ENCODE measurements around the gene NCBP2L.

DNA sequence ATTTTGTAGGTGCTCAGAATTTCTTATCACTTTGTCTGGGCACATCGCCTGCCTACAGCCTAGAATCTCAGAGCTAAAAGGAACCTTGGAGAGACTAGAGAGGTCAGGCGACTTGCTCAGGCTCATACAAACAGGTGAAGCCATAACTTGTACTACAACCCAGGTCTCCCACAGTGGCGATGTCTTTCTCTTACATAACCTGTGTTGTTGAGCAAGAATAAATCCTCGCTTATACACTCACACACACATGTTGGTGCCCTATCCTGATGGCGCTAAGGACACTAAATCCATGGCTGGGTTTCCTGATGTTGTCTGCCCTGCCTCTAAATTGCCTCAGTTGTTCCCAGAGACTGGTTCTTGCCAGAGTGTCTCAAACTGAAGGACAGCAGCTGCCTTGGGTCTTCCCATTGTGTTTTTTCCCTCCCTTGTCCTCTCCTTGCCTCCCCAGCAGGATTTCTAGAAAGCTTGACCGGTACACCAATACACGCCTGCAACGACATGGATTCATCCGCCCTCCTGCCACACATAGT, 3.6 kb upstream of the NCBP2L start:
- TF ChIP-seq, protein P1, sequence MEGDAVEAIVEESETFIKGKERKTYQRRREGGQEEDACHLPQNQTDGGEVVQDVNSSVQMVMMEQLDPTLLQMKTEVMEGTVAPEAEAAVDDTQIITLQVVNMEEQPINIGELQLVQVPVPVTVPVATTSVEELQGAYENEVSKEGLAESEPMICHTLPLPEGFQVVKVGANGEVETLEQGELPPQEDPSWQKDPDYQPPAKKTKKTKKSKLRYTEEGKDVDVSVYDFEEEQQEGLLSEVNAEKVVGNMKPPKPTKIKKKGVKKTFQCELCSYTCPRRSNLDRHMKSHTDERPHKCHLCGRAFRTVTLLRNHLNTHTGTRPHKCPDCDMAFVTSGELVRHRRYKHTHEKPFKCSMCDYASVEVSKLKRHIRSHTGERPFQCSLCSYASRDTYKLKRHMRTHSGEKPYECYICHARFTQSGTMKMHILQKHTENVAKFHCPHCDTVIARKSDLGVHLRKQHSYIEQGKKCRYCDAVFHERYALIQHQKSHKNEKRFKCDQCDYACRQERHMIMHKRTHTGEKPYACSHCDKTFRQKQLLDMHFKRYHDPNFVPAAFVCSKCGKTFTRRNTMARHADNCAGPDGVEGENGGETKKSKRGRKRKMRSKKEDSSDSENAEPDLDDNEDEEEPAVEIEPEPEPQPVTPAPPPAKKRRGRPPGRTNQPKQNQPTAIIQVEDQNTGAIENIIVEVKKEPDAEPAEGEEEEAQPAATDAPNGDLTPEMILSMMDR (optimal IDR thresholded peaks at IDR 0.05 in 1 of 3, IDR thresholded peaks at IDR 0.05 in 1 of 3, conservative IDR thresholded peaks at IDR 0.05 in 1 of 3; ENCODE audit: extremely low read depth in 1 of 3, insufficient read depth in 2 of 3, low read length in 3 of 3), result no peak
- TF ChIP-seq EZH2 (IDR thresholded peaks at IDR 0.05; ENCODE audit: low read length), result no peak

All from keratinocyte (primary cell).